Activated CD8-positive, alpha-beta memory T cell treated with anti-CD3 and anti-CD28 coated beads, Interleukin-2, amount 10 ng/mL, durations not matched to agents 7 days and 5 days (primary cell): ENCODE results near the gene CDIP1. TPM values are rescaled to one million over a fixed set of nuclear protein-coding genes. Genes with fewer than 3 reads are reported as not detected.

Source experiments
- ATAC-seq: fragments of 150-1000 bp; cut with Tn5 transposase; one replicate; pipeline ENCODE4 v1.10.0; 2021; ENCODE audit warnings: moderate library complexity
- CTCF ChIA-PET: fragments of 350-600 bp; sonication (Branson Sonifier 250); formaldehyde crosslinking; loops from one replicate; lab custom pipeline; 2021; ENCODE audit warnings: antibody characterized with exemption; lab: Charles Lee
- DNase-seq: peaks from one replicate; pipeline ENCODE4 v3.0.0-alpha.2; 2020
- H3K27ac Mint-ChIP-seq: one replicate; pipeline ENCODE4 v1.8.0; 2021; ENCODE audit warnings: mild to moderate bottlenecking, mixed read lengths
- H3K27me3 Mint-ChIP-seq: one replicate; pipeline ENCODE4 v1.8.0; 2021; ENCODE audit warnings: mixed read lengths
- H3K36me3 Mint-ChIP-seq: one replicate; pipeline ENCODE4 v1.8.0; 2021; ENCODE audit warnings: mild to moderate bottlenecking, mixed read lengths
- H3K4me1 Mint-ChIP-seq: one replicate; pipeline ENCODE4 v1.8.0; 2021; ENCODE audit warnings: mixed read lengths
- H3K4me3 Mint-ChIP-seq: one replicate; pipeline ENCODE4 v1.8.0; 2021; ENCODE audit warnings: mild to moderate bottlenecking, moderate library complexity, mixed read lengths
- H3K9me3 Mint-ChIP-seq: one replicate; pipeline ENCODE4 v1.8.0; 2022; ENCODE audit warnings: low read depth, mixed read lengths
- total RNA-seq, 2 experiments: library from RNA; stranded (reverse); gene quantifications; one replicate each; pipeline ENCODE4 v1.2.3, GENCODE V29; 2021

CDIP1 gene
- total RNA-seq, 2 experiments from 2014 or later: 45.2 to 57.3 TPM

DNA sequence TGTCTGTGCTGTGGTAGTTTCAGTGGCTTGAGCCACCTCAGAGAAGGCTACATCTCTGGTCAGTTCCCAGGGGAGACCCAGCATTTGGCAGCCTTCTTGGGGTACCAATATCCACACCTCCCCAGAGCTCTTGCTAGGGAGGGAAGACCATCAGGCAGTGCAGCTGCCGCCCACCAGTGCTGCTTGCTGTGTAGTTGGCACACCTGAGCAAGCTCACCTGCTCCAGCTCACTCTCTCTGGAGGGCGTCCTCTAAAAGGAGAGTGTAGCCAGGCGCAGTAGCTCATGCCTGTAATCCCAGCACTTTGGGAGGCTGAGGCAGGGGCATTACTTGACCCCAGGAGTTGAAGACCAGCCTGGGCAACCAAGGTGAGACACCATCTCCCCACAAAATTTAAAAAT lies 29.8 kb downstream of the CDIP1 start:
- Mint-ChIP-seq H3K9me3 (no peaks in the 10 kb centered on the region), H3K27me3 (no peaks in the 10 kb centered on the region), H3K4me1 (peaks cover 61% of the 10 kb centered on the region), H3K4me3 (no peak overlapping the region), H3K27ac (peak overlapping the region; percentile 36), H3K36me3 (peaks cover 44% of the 10 kb centered on the region)
- DNase-seq: no peak
- CTCF ChIA-PET: interaction anchor here (1.6 to 8.6 kb wide), 7 partner anchors 9 to 116 kb away, joined by 3 to 136 read pairs (median 31); partner anchors contain the start of gene MGRN1
- ATAC-seq: no peak

DNA sequence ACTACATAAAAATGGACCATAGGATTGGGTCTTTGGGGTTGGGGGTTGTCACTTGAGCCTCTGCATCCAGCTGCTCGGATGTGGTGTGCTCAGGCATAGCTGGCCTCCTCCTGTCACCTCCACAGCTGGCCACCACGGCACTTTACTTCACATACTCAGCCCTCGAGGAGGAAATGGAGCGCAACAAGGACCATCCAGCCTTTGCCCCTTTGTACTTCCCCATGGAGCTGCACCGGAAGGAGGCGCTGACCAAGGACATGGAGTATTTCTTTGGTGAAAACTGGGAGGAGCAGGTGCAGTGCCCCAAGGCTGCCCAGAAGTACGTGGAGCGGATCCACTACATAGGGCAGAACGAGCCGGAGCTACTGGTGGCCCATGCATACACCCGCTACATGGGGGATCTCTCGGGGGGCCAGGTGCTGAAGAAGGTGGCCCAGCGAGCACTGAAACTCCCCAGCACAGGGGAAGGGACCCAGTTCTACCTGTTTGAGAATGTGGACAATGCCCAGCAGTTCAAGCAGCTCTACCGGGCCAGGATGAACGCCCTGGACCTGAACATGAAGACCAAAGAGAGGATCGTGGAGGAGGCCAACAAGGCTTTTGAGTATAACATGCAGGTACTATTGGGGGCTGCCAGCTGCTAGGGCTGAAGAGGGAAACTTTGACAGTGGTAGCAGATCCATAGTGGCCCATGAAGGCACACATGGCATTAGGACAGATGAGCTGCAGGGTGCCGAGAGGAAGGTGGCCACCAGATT lies 30.8 kb downstream of the CDIP1 start:
- DNase-seq (no peak), ATAC-seq (no peak)
- Mint-ChIP-seq H3K4me3 (no peak overlapping the region), H3K36me3 (peaks cover 44% of the 10 kb centered on the region), H3K27ac (peak overlapping the region; percentile 43), H3K9me3 (no peaks in the 10 kb centered on the region), H3K4me1 (peaks cover 61% of the 10 kb centered on the region), H3K27me3 (no peaks in the 10 kb centered on the region)
- CTCF ChIA-PET: interaction anchor here (0.6 to 8.6 kb wide), 23 partner anchors 9 to 156 kb away, joined by 3 to 136 read pairs (median 5); partner anchors contain the start of genes CDIP1, HMOX2 and MGRN1

DNA sequence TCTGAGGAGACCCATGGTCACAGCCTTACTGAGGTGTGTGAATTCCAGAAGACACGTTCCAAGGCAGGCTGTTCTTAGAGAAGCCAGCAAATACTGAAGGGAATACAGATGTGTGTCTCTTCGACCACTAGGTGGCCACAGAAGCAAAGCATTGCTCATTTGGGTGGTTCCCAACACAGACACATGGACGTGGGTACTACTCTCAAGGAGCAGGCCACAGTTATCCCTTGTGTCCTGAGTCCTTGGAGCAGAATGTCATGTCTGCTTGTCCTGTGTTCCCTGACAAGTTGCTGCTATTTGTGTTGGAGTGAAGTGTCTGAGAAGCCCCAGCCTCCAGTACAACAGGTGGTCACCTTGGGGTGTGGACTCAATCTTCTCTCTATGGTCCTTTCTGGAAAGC lies 32.1 kb downstream of the CDIP1 start:
- H3K27ac Mint-ChIP-seq: peak overlapping the region; percentile 94
- peak overlapping the region; percentile 68 for H3K4me3 Mint-ChIP-seq
- CTCF ChIA-PET: interaction anchor here (0.8 to 8.6 kb wide), 31 partner anchors 10 to 390 kb away, joined by 3 to 136 read pairs (median 4); partner anchors contain the start of genes ADCY9, CDIP1, CORO7 and HMOX2
- no peaks in the 10 kb centered on the region for H3K27me3 Mint-ChIP-seq
- ATAC-seq: peak; percentile 74
- H3K4me1 Mint-ChIP-seq: peaks cover 60% of the 10 kb centered on the region
- peak; percentile 78 for DNase-seq
- H3K9me3 Mint-ChIP-seq: no peaks in the 10 kb centered on the region
- peaks cover 33% of the 10 kb centered on the region for H3K36me3 Mint-ChIP-seq

DNA sequence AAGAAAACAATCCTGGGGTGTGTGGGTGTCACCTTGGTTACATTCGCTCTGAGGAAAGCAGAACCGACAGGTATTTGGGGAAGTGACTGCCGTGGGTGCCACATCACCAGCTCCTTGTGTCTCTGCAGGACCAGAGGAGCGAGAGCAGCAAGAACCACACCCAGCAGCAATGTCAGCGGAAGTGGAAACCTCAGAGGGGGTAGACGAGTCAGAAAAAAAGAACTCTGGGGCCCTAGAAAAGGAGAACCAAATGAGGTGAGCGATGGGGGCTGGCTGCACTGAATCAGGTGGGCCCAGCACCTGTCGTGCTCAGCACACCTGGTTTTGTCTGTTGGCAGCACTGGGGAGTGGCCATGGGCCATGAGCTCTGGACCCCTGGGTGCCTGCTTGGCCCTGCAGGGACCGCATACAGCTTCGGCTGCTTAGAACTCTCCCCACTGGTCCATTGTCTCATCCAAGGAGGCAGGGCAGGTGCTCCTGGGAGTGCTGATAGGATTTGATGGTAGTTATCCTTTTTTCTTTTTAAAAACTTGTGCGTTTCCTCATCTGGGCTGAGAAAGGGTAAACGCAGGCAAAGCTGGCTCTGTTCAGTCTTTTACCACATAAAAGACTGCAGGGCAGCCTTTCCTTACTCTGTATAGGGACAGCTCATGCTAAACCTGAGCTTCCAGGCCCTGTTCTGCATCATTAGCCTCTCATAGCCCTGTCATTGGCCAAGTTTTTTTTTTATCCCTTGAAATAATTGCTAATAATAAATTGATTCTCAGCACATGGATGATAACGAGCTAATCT lies 33.0 kb downstream of the CDIP1 start:
- Mint-ChIP-seq H3K27me3 (no peaks in the 10 kb centered on the region), H3K27ac (peak overlapping the region; percentile 94), H3K36me3 (peaks cover 24% of the 10 kb centered on the region), H3K4me1 (peaks cover 60% of the 10 kb centered on the region), H3K9me3 (no peaks in the 10 kb centered on the region), H3K4me3 (peak overlapping the region; percentile 68)
- ATAC-seq (peak; percentile 90), DNase-seq (peak; percentile 92)
- CTCF ChIA-PET: interaction anchor here (0.7 to 8.6 kb wide), 34 partner anchors 9 to 389 kb away, joined by 3 to 136 read pairs (median 4); partner anchors contain the start of genes ADCY9, CDIP1, CORO7 and HMOX2

DNA sequence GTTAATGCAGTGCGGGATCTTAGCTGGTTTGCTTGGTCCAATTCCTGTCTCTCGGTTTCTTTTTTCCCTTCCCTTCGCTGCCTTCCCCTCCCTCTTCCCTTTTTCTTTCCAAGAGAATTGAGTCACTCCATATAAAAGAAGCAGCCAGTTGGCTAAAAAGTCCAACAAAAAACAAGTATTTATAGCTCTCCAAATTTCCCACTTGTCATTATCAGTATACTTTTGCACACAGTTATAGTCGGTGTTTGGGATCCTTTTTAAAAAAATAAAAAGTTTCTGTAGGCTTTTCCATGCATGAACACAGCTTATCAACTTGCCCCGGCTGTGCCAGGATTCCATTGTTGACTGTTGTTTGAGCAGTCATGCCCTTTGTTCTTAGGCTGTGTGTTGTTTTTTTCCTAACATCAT lies 37.5 kb downstream of the CDIP1 start:
- ATAC-seq (no peak), DNase-seq (no peak)
- Mint-ChIP-seq H3K27ac (no peak overlapping the region), H3K36me3 (peaks cover 21% of the 10 kb centered on the region), H3K4me1 (peaks cover 85% of the 10 kb centered on the region), H3K9me3 (no peaks in the 10 kb centered on the region), H3K4me3 (no peak overlapping the region), H3K27me3 (no peaks in the 10 kb centered on the region)
- CTCF ChIA-PET: interaction anchor here (0.6 to 4.5 kb wide), 8 partner anchors 9 to 87 kb away, joined by 3 to 28 read pairs (median 4); partner anchors contain the start of gene HMOX2

DNA sequence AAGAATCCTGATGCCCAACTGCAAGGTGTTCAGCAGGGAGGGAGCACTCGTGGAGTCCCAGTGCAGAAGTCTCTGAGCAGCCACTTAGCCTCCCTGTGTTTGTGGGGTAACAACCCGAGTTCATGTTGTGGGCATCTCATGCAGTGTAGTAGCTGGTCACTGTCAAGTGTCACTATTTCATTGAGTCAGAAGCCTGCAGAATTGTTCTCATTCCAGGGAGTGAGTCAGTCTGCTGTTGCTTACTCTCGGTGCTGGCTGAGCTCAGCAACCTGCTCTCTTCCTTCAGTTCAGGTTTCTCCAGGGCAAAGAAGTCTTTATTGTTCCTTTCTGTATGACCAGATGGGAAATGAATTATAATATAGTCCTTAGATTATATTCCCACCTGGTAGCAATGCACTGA lies 38.3 kb downstream of the CDIP1 start:
- Mint-ChIP-seq H3K4me3 (no peak overlapping the region), H3K27me3 (no peaks in the 10 kb centered on the region), H3K9me3 (no peaks in the 10 kb centered on the region), H3K4me1 (peaks cover 83% of the 10 kb centered on the region), H3K27ac (no peak overlapping the region), H3K36me3 (peaks cover 16% of the 10 kb centered on the region)
- DNase-seq (no peak), ATAC-seq (no peak)
- CTCF ChIA-PET: interaction anchor here (0.7 to 4.5 kb wide), 6 partner anchors 10 to 86 kb away, joined by 3 to 28 read pairs (median 5); partner anchors contain the start of gene HMOX2

DNA sequence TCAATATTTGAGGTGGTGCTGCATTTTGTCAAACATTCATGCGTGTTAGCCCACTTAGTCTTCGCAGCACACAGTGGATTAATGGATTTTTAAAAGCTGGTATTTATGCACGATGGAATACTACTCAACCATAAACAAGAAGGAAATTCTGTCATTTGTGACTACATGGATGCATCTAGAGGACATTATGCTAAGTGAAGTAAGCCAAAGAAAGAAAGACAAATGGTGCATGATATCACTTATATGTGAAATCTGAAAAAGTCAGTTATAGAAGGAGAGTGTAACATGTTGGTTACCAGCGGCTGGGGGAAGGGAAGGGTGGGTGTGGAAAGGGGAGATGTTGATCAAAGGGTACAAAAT lies 39.4 kb downstream of the CDIP1 start:
- Mint-ChIP-seq H3K4me3 (no peak overlapping the region), H3K36me3 (peaks cover 14% of the 10 kb centered on the region), H3K9me3 (no peaks in the 10 kb centered on the region), H3K27ac (no peak overlapping the region), H3K4me1 (peaks cover 83% of the 10 kb centered on the region), H3K27me3 (no peaks in the 10 kb centered on the region)
- CTCF ChIA-PET: interaction anchor here (0.8 to 4.5 kb wide), 5 partner anchors 9 to 50 kb away, joined by 3 to 28 read pairs (median 5); partner anchors contain the start of gene HMOX2
- DNase-seq (no peak), ATAC-seq (no peak)

DNA sequence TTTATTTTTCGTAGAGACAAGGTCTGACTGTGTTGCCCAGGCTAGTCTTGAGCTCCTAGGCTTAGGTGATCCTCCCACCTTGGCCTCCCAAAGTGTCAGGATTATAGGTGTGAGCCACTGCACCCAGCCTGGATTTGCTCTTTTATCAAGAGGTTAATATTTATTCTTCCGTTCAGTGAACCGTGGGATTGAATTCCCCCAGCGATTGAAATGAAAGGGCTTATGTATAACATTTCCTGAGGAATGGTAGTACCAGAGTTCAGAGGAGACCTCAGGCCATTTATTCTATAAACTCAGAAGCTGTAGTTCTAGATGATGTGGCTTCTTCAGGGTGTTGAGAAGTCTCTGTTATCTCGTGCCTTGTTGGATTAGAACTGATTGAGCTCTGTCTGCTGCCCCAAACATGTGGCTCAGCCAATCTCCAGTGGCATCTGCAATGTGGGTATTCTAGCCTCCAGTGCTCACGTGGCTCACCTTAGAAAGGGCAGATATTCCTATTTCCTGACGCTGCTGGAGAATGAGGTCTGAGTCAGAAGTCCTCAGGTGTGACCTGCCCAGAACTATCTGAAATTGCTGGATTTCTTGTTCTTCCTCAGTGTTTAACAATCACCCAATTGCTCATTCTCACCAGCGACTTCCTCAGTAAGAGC lies 39.9 kb downstream of the CDIP1 start:
- Mint-ChIP-seq H3K27me3 (no peaks in the 10 kb centered on the region), H3K27ac (peak overlapping the region; percentile 7), H3K9me3 (no peaks in the 10 kb centered on the region), H3K4me3 (no peak overlapping the region), H3K4me1 (peaks cover 82% of the 10 kb centered on the region), H3K36me3 (peaks cover 14% of the 10 kb centered on the region)
- CTCF ChIA-PET: interaction anchor here (0.8 to 4.5 kb wide), 4 partner anchors 9 to 36 kb away, joined by 3 to 28 read pairs (median 4); partner anchors contain the start of gene HMOX2
- DNase-seq (no peak), ATAC-seq (no peak)

DNA sequence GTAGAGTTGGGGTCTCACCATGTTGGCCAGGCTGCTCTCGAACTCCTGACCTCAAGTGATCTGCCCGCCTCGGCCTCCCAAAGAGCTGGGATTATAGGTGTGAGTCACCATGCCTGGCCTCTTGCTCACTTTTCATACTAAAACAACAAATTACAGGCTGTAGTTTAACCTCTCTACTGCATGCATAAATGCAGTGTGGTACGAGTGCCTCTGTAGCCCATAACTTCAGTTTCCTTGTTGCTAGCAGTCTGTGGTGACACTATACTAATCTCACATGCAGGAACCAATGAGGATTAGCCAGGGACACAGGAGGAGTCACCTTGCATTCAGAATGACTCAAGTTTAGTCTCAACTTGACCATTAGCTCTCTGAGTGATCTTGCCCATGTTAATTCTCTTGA lies 42.3 kb downstream of the CDIP1 start:
- peaks cover 70% of the 10 kb centered on the region for H3K4me1 Mint-ChIP-seq
- peak overlapping the region; percentile 35 for H3K27ac Mint-ChIP-seq
- H3K36me3 Mint-ChIP-seq: peaks cover 23% of the 10 kb centered on the region

DNA sequence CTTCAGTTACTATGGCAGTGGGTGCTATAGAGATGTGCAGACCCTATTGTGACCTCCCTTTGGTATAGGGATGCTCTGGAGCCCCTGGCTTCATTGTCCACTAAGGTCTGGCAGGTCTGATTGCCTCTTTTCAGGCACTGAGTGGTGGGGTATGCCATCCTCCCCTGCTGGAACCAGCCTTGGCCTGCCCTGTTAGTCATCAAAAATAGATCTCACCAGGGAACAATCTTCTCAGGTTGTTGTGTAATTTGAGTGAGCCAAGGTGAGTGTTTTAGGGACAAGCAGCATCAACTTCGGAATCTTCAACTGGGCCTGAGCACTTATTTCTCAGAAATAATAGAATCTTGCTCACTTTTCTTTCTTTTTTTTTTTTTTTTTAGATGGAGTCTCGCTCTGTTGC lies 42.8 kb downstream of the CDIP1 start:
- ATAC-seq (no peak), DNase-seq (no peak)
- peaks cover 66% of the 10 kb centered on the region for H3K4me1 Mint-ChIP-seq
- CTCF ChIA-PET: interaction anchor here (1.1 to 2.6 kb wide), 2 partner anchors 11 to 17 kb away, joined by 3 to 19 read pairs; no protein-coding TSS in a partner anchor
- no peaks in the 10 kb centered on the region for H3K9me3 Mint-ChIP-seq
- no peaks in the 10 kb centered on the region for H3K27me3 Mint-ChIP-seq
- H3K36me3 Mint-ChIP-seq: peaks cover 25% of the 10 kb centered on the region
- H3K27ac Mint-ChIP-seq: peak overlapping the region; percentile 16
- H3K4me3 Mint-ChIP-seq: no peak overlapping the region

More for the DNA sequence above, 42.3 kb downstream of the CDIP1 start:
- H3K27me3 Mint-ChIP-seq: no peaks in the 10 kb centered on the region
- DNase-seq (no peak), ATAC-seq (peak; percentile 38)
- CTCF ChIA-PET: interaction anchor here (1.1 to 2.6 kb wide), 2 partner anchors 10 to 18 kb away, joined by 3 to 19 read pairs; no protein-coding TSS in a partner anchor
- H3K4me3 Mint-ChIP-seq: no peak overlapping the region
- no peaks in the 10 kb centered on the region for H3K9me3 Mint-ChIP-seq

DNA sequence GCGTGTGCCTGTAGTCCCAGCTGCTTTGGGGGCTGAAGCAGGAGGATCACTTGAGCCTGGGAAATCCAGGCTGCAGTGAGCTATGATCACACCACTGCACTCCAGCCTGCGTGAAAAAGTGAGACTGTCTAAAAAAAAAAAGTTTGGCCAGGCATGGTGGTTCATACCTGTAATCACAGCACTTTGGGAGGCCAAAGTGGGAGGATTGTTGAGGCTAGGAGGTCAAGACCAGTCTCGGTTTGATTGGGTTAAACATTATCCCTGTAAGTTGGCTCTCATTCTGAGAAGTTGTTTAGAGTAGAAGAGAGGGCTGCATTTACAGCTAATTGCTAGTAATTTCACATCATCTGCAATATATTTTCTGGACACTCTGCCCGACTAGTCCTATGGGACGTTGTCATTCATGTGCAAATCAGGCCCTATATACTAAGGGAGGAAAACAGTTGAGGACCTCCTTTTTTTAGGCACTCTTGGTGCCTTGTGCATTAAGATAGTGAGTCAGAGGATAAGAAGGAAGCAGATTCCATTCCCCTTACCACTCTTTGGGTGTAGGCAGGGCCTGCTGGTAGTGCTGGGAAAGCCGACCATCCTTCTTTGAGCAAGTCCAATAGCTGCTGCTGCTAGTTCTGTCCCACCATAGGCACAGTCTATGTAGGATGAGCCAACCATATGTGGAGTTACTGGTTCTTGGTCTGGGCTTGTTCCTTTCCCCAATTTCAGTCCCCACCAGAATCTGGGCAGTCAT lies 43.7 kb downstream of the CDIP1 start:
- H3K27me3 Mint-ChIP-seq: no peaks in the 10 kb centered on the region
- H3K4me1 Mint-ChIP-seq: peaks cover 66% of the 10 kb centered on the region
- no peaks in the 10 kb centered on the region for H3K9me3 Mint-ChIP-seq
- CTCF ChIA-PET: interaction anchor here (1.2 to 2.4 kb wide), 4 partner anchors 11 to 54 kb away, joined by 3 to 8 read pairs (median 6); partner anchors contain the start of gene HMOX2
- no peak for ATAC-seq
- peaks cover 27% of the 10 kb centered on the region for H3K36me3 Mint-ChIP-seq
- no peak overlapping the region for H3K4me3 Mint-ChIP-seq
- no peak for DNase-seq
- peak overlapping the region; percentile 53 for H3K27ac Mint-ChIP-seq

DNA sequence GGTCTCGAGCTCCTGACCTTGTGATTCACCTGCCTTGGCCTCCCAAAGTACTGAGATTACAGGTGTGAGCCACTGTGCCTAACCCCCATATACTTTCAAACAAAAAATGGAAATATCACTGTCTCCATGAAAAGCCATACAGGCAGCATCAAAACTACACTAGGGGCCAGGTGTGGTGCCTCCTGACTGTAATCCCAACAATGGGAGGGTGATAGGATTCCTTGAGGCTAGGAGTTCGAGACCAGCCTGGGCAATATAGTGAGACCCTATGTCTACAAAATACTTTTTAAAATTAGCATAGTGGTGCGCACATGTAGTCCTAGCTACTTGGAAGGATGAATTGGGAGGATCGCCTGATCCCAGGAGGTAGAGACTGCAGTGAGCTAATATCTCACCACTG lies 46.7 kb downstream of the CDIP1 start:
- no peaks in the 10 kb centered on the region for H3K9me3 Mint-ChIP-seq
- CTCF ChIA-PET: interaction anchor here (0.9 to 6.2 kb wide), 4 partner anchors 9 to 14 kb away, joined by 3 to 65 read pairs (median 3); partner anchors contain the start of gene HMOX2
- H3K36me3 Mint-ChIP-seq: peaks cover 28% of the 10 kb centered on the region
- DNase-seq (no peak), ATAC-seq (no peak)
- H3K4me1 Mint-ChIP-seq: peaks cover 61% of the 10 kb centered on the region
- H3K27ac Mint-ChIP-seq: no peak overlapping the region
- no peaks in the 10 kb centered on the region for H3K27me3 Mint-ChIP-seq
- no peak overlapping the region for H3K4me3 Mint-ChIP-seq
